ENCODE results near the gene ZNF774. TPM values are rescaled to one million over a fixed set of nuclear protein-coding genes. Genes with fewer than 3 reads are reported as not detected.

Gene ZNF774
- total and polyA plus RNA-seq, 2 of the 13 experiments (the other 11 are each of a cell fraction or from before 2014, with no cell fraction given) = 0.59 to 1.4 TPM

DNA sequence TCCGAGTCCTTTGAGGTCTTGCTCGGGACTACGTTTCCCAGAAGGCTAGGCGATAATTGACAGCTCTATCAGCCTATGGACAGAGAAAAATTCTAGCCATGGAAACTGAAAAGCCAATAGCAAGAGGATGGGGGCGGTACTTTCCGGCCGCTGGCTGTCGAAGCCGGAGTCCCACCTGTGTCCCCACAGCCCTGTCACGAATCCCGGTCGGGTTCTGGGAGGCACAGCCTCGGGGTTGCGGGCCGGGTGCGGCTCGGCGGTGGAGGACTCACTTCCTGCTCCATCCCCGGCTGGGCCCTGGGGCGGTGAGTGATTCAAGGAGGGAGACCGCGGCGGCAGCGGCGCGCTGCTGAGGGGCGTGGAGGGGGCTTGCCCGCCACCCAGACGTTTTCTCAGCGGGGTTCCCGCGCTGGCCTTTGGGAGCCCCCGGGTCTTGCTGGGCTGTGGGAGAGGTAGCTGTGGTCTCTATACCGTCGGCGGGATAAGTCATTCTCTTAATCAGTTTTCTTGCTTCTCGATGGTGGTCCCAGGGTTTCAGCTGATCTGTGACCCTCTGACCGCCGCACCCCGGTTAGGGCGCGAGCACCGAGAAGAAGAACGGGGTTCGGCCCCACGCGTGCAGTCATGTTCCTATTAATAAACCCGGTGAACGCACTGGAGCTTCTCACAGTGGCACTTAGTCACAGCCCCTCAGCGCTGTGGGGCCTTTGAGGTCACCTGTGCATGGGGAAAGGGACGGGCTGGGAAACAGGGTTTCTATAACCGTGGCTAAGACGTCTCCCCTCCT lies at the start of gene ZNF774 (continued):
- TF ChIP-seq, protein P1, sequence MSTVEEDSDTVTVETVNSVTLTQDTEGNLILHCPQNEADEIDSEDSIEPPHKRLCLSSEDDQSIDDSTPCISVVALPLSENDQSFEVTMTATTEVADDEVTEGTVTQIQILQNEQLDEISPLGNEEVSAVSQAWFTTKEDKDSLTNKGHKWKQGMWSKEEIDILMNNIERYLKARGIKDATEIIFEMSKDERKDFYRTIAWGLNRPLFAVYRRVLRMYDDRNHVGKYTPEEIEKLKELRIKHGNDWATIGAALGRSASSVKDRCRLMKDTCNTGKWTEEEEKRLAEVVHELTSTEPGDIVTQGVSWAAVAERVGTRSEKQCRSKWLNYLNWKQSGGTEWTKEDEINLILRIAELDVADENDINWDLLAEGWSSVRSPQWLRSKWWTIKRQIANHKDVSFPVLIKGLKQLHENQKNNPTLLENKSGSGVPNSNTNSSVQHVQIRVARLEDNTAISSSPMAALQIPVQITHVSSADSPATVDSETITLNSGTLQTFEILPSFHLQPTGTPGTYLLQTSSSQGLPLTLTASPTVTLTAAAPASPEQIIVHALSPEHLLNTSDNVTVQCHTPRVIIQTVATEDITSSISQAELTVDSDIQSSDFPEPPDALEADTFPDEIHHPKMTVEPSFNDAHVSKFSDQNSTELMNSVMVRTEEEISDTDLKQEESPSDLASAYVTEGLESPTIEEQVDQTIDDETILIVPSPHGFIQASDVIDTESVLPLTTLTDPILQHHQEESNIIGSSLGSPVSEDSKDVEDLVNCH (CRISPR knock-in tag; IDR thresholded peaks at IDR 0.05) = no peak
- TF ChIP-seq CBX5 (CRISPR knock-in tag; IDR thresholded peaks at IDR 0.05; ENCODE audit: borderline replicate concordance) (no peak), HIVEP1 (CRISPR knock-in tag; IDR thresholded peaks at IDR 0.05) (peak; percentile 52; the same call in 1 of the 2 replicates), DMAP1 (CRISPR knock-in tag; IDR thresholded peaks at IDR 0.05) (peak; percentile 38; the same call in 1 of the 2 replicates), ZMYM2 (CRISPR knock-in tag; IDR thresholded peaks at IDR 0.05) (no peak), AGO1 (IDR thresholded peaks at IDR 0.05; ENCODE audit: low read depth, low read length, poor library complexity, severe bottlenecking) (no peak), PTBP1 (IDR thresholded peaks at IDR 0.05; ENCODE audit: low read depth, low read length, poor library complexity, severe bottlenecking) (no peak), ZMYM4 (CRISPR knock-in tag; IDR thresholded peaks at IDR 0.05) (no peak), SNRNP70 (IDR thresholded peaks at IDR 0.05; ENCODE audit: low read depth, low read length) (no peak), WIZ (CRISPR knock-in tag; IDR thresholded peaks at IDR 0.05) (no peak), NCOA1 (CRISPR knock-in tag; IDR thresholded peaks at IDR 0.05) (no peak), ZBTB7B (CRISPR knock-in tag; IDR thresholded peaks at IDR 0.05) (no peak; the same call in 1 of the 2 replicates), RFX1 (IDR thresholded peaks at IDR 0.05) (peak; percentile 31; the same call in 1 of the 2 replicates)
- TF ChIP-seq, protein P2, sequence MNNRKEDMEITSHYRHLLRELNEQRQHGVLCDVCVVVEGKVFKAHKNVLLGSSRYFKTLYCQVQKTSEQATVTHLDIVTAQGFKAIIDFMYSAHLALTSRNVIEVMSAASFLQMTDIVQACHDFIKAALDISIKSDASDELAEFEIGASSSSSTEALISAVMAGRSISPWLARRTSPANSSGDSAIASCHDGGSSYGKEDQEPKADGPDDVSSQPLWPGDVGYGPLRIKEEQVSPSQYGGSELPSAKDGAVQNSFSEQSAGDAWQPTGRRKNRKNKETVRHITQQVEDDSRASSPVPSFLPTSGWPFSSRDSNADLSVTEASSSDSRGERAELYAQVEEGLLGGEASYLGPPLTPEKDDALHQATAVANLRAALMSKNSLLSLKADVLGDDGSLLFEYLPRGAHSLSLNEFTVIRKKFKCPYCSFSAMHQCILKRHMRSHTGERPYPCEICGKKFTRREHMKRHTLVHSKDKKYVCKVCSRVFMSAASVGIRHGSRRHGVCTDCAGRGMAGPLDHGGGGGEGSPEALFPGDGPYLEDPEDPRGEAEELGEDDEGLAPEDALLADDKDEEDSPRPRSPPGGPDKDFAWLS (CRISPR knock-in tag; IDR thresholded peaks at IDR 0.05; ENCODE audit: borderline replicate concordance) = no peak
- TF ChIP-seq, protein P3, sequence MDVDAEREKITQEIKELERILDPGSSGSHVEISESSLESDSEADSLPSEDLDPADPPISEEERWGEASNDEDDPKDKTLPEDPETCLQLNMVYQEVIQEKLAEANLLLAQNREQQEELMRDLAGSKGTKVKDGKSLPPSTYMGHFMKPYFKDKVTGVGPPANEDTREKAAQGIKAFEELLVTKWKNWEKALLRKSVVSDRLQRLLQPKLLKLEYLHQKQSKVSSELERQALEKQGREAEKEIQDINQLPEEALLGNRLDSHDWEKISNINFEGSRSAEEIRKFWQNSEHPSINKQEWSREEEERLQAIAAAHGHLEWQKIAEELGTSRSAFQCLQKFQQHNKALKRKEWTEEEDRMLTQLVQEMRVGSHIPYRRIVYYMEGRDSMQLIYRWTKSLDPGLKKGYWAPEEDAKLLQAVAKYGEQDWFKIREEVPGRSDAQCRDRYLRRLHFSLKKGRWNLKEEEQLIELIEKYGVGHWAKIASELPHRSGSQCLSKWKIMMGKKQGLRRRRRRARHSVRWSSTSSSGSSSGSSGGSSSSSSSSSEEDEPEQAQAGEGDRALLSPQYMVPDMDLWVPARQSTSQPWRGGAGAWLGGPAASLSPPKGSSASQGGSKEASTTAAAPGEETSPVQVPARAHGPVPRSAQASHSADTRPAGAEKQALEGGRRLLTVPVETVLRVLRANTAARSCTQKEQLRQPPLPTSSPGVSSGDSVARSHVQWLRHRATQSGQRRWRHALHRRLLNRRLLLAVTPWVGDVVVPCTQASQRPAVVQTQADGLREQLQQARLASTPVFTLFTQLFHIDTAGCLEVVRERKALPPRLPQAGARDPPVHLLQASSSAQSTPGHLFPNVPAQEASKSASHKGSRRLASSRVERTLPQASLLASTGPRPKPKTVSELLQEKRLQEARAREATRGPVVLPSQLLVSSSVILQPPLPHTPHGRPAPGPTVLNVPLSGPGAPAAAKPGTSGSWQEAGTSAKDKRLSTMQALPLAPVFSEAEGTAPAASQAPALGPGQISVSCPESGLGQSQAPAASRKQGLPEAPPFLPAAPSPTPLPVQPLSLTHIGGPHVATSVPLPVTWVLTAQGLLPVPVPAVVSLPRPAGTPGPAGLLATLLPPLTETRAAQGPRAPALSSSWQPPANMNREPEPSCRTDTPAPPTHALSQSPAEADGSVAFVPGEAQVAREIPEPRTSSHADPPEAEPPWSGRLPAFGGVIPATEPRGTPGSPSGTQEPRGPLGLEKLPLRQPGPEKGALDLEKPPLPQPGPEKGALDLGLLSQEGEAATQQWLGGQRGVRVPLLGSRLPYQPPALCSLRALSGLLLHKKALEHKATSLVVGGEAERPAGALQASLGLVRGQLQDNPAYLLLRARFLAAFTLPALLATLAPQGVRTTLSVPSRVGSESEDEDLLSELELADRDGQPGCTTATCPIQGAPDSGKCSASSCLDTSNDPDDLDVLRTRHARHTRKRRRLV (CRISPR knock-in tag; IDR thresholded peaks at IDR 0.05) = no peak
- TF ChIP-seq, protein P4, sequence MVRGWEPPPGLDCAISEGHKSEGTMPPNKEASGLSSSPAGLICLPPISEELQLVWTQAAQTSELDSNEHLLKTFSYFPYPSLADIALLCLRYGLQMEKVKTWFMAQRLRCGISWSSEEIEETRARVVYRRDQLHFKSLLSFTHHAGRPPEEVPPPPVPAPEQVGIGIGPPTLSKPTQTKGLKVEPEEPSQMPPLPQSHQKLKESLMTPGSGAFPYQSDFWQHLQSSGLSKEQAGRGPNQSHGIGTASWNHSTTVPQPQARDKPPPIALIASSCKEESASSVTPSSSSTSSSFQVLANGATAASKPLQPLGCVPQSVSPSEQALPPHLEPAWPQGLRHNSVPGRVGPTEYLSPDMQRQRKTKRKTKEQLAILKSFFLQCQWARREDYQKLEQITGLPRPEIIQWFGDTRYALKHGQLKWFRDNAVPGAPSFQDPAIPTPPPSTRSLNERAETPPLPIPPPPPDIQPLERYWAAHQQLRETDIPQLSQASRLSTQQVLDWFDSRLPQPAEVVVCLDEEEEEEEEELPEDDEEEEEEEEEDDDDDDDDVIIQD (CRISPR knock-in tag; IDR thresholded peaks at IDR 0.05; ENCODE audit: low read depth) = no peak
- TF ChIP-seq, protein P5, sequence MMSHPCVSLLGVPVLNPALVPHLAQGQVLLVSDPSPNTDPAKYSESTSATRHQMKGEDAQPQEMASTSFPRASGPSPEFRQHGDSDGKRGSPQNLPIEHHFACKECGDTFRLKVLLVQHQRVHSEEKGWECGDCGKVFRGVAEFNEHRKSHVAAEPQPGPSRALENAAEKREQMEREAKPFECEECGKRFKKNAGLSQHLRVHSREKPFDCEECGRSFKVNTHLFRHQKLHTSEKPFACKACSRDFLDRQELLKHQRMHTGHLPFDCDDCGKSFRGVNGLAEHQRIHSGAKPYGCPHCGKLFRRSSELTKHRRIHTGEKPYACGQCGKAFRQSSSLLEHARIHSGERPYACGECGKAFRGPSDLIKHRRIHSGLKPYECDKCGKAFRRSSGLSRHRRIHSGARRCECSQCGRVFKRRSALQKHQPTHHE (CRISPR knock-in tag; IDR thresholded peaks at IDR 0.05; ENCODE audit: borderline replicate concordance) = no peak
